GM19238 (cell line): ENCODE data around the gene RENBP.

ENCODE experiments used
- DNase-seq: peaks from one replicate; pipeline ENCODE4 v3.0.0; 2011; ENCODE audit warnings: low spot score; ENCODE audit not compliant: insufficient read length

Gene RENBP

DNA sequence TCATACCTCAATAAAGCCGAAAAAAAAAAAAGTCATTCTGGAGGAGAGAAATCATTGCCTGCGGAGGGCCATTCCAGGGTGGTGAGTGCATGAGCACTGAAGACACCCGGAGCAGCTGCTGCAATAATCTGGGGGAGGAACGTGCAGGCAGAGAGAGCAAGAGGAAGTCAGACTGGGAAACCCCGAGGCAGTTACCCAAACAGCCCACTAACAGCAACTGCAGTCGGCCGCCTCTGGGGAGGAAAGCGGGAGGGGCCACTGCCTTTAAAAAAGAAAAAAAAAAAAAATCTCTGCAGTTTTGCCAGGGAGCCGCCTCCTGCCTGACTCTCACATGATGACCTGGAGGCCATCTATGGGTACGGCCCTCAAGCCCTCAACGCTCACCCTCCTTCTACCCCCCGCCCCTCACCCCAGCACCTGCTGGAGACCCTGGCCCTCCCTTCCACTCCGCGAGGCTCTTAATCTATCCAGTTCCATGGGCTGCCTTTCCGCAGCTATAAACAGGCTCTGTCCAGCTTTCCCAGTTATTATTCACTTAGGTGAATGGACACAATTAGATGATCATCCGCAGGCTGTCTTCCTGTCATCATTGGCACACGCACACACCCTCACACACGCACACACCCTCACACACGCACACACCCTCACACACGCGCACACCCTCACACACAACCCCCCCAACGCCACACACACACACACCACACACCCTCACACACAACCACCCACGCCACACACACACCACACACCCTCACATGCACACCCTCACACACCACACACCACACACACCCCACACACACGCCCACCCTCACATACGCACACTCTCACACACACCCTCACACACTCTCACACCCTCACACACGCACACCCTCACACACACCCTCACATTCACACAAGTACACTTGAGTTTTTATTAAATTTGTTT is 43.4 kb downstream of the RENBP start:
- DNase-seq: peak; percentile 78

DNA sequence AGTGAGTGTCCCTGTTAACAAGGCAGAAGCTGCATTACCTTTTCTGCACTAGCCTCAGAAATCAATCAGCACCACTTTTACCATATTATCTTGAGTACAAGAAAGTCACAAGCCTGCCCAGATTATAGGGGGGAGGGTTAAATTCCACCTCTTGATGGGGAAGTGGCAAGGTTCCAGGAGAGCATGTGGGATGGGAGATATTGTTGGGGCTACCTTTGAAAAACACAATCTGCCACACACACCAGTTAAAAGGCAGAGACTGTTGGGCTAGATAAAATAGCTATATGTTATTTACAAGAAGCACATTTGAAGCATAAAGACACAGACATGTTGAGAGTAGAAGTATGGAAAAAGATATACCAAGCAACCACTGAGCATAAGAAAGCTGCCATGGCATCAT is 46.5 kb downstream of the RENBP start:
- no peak for DNase-seq

DNA sequence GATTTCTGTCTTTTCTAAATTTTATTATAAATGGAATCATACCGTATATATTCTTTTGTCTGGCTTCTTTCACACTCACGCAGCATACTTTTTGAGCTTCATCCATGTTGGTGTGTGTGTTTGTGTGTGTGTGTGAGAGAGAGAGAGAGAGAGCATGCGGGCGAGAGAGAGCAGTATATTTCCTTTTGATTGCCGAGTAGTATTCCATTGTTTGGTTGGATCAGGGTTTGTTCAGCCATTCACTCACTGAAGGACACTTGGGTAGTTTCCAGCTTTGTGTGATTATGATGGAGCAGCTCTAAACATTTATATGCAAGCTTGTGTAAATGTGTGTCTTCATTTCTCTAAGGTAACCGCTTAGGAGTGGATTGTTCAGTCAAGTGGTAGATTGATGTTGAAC is 55.3 kb downstream of the RENBP start:
- no peak for DNase-seq

DNA sequence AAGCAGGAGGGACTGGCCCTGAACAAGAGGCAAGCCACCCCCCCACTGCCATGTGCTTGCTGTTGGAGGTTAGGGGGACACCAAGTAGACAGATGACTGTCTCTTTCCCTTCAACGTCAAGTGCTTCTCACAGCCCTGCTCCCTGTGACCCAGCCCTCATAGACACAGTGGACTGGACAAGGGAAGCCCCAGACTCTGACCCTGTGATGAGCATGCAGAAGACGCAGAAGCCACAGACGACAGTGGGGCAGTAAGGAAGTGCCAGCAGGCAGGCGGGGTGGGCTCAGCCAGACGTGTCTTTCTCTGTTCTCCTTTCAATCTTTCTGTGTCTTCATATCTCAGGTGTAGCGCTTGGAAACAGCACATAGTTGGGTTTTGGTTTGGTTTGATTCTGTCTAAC is 56.1 kb downstream of the RENBP start:
- no peak for DNase-seq

DNA sequence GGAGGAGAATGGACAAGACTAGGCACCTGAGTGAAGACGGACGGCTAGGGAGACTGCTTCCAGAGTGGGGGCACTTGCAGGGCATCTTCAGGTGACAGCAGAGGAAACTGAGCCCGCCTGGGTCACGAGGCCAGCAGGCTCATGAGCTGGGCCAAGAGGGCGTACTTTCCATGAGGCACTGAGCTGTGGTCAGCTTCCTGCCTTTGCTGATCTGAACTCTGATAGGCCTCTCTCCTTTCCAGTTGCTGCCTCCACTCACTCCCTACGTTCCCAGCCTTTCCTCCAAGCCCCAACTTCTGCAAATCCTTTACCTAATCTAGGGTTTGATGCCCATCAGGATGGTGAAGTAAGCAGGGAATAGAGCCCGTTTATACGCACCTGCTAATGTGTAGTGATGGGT is 57.1 kb downstream of the RENBP start:
- DNase-seq: no peak

DNA sequence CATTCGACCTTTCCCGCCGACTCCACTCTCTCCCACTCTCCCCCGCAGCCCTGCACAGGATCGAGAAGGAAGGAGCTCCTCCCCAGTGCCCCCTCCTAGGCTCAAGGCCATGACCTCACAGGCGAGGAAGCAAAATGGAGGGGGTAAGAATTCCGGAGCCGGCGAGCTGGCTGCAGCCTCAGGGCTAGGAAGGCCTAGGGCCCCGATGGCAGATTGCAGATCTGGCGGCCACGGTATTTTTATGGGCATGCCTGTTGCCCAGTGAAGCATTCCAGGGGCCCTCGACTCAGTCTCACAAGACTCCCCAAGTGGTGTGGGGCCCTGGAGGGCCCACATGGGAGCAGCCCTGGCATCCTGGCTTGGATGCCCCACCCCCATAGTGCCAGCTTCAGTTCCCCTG is 57.5 kb downstream of the RENBP start:
- no peak for DNase-seq

DNA sequence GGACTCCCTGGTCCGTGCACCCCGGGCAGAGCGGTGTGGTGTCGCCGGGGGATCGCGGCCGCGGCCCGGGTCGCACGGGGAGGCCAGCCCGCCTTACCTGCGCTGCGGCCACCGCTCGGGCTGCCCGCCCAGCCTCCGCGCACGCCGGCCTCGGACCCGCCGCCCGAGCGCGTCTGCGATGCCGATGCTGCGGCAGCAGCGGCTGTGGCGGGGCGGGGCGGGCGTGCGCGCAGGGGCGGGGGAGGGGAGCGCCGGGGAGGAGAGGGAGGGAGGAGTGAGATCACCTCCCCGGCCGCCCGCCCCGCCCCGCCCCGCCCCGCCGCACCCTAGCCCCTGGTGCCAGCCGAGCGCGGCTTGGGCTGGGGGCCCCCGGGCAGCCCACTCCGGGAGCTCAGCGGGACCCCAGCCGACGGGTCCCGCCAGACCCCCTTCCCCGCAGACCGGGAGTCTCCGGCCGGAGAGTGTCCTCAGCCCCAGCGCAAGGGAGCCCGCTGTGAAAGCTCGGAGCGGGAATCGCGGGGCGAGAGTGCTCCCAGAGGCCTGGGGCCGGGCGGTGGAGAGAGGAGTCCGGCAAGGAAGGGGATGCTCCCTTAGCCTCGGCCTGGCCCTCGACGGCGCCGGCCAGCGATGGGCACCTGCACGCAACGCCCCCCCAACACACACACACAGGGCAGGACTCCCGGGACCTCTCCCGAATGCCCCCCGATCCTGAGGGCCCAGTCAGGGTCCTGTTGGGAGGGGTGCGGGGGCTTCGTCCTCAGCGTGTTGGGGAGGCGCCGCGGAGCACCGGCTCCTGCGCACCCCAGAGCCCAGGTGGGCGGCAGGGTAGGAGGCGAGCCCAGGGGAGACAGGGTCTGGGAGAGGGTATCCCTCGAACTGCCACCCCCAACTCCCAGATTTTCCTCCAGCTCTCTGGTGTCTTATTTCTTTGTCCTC is 58.2 kb downstream of the RENBP start, which contains the start of gene L1CAM:
L1CAM (minus strand) TSS at position 206 of the 936 bp plus-strand sequence. CDS start 10,337 bp downstream, outside the sequence.
- no peak for DNase-seq
